ENCODE measurements around the gene HTRA1. TPM values are rescaled to one million over a fixed set of nuclear protein-coding genes. Genes with fewer than 3 reads are reported as not detected.

Gene HTRA1
- total RNA-seq, 4 donors from 2014 or later, result 14.2 to 23.2 (median 17.2) TPM

GRCh38 chr10:122500726-122501125 is 39.4 kb downstream of the HTRA1 start:
- intact Hi-C loops (cut with DNase I; ENCODE audit: low total_unique reads), result no loop called here
- Histone ChIP-seq H3K27ac (no peak overlapping the region), H3K4me1 (peaks cover 12 to 18% of the 10 kb centered on the region in 2 donors), H3K4me3 (no peak overlapping the region), H3K27me3 (no peaks in the 10 kb centered on the region), H3K36me3 (no peaks in the 10 kb centered on the region), H3K9me3 (no peaks in the 10 kb centered on the region)
- in situ Hi-C loops (cut with MboI; ENCODE audit: low sequenced_read_pairs in 4 of 4), result no loop called here
- TF ChIP-seq POLR2A (IDR thresholded peaks at IDR 0.05), result no peak
- no peak for TF ChIP-seq CTCF (IDR thresholded peaks at IDR 0.05 in 4 of 5, conservative IDR thresholded peaks at IDR 0.05 in 1 of 5)
- no peak for ATAC-seq
- DNase-seq, result no peak

GRCh38 chr10:122503012-122503411 is 41.7 kb downstream of the HTRA1 start:
- Histone ChIP-seq H3K27ac (no peak overlapping the region), H3K4me1 (peaks cover 9 to 17% of the 10 kb centered on the region in 2 donors), H3K36me3 (no peaks in the 10 kb centered on the region), H3K27me3 (no peaks in the 10 kb centered on the region), H3K4me3 (no peak overlapping the region), H3K9me3 (no peaks in the 10 kb centered on the region)
- TF ChIP-seq POLR2A (IDR thresholded peaks at IDR 0.05) (no peak), CTCF (IDR thresholded peaks at IDR 0.05 in 4 of 5, conservative IDR thresholded peaks at IDR 0.05 in 1 of 5) (no peak)
- in situ Hi-C loops (cut with MboI; ENCODE audit: low sequenced_read_pairs in 4 of 4), result no loop called here
- intact Hi-C loops (cut with DNase I; ENCODE audit: low total_unique reads), result no loop called here
- ATAC-seq (no peak), DNase-seq (no peak)

- H3K36me3 ChIP-seq, result peaks cover 0 to 5% of the 10 kb centered on the region in 2 donors
- H3K27me3 ChIP-seq, result no peaks in the 10 kb centered on the region
- DNase-seq (no peak), ATAC-seq (no peak)
- no peak overlapping the region for H3K4me3 ChIP-seq
- TF ChIP-seq POLR2A (IDR thresholded peaks at IDR 0.05) (no peak), CTCF (IDR thresholded peaks at IDR 0.05 in 4 of 5, conservative IDR thresholded peaks at IDR 0.05 in 1 of 5) (no peak)
- intact Hi-C loops (cut with DNase I; ENCODE audit: low total_unique reads), result no loop called here
- H3K27ac ChIP-seq, result peak overlapping the region in 3 of 4 donors; percentile 18 to 41 (median 18)
- peaks cover 5 to 13% of the 10 kb centered on the region in 2 donors for H3K4me1 ChIP-seq
- in situ Hi-C loops (cut with MboI; ENCODE audit: low sequenced_read_pairs in 4 of 4), result no loop called here
- no peaks in the 10 kb centered on the region for H3K9me3 ChIP-seq
Measured at GRCh38 chr10:122503886-122504609, 42.7 kb downstream of the HTRA1 start.

- Histone ChIP-seq H3K4me1 (peaks cover 0 to 11% of the 10 kb centered on the region in 2 donors), H3K4me3 (no peak overlapping the region), H3K36me3 (peaks cover 0 to 6% of the 10 kb centered on the region in 2 donors), H3K27ac (peak overlapping the region in 2 of 4 donors; percentile 18 to 41), H3K27me3 (no peaks in the 10 kb centered on the region), H3K9me3 (no peaks in the 10 kb centered on the region)
- ATAC-seq (peak; percentile 53 to 61), DNase-seq (peak; percentile 45 to 67)
- in situ Hi-C loops (cut with MboI; ENCODE audit: low sequenced_read_pairs in 4 of 4) (no loop called here), intact Hi-C loops (cut with DNase I; ENCODE audit: low total_unique reads) (no loop called here)
- TF ChIP-seq CTCF (IDR thresholded peaks at IDR 0.05 in 4 of 5, conservative IDR thresholded peaks at IDR 0.05 in 1 of 5) (no peak), POLR2A (IDR thresholded peaks at IDR 0.05) (no peak)
Measured at GRCh38 chr10:122504610-122504950, 43.2 kb downstream of the HTRA1 start.
